ENCODE results near the gene NTRK2.

NTRK2 gene

GRCh38 chr9:84818791-84819190, 149.3 kb downstream of the NTRK2 start:
- no peak overlapping the region for H3K27ac ChIP-seq (ENCODE audit: low read depth, low read length)
- no peaks in the 10 kb centered on the region for H3K9me3 ChIP-seq (ENCODE audit: control insufficient read depth, insufficient read depth, low read length)
- H3K4me1 ChIP-seq (ENCODE audit: control insufficient read depth, insufficient read depth, low read length): peaks cover 12% of the 10 kb centered on the region
- no peaks in the 10 kb centered on the region for H3K27me3 ChIP-seq (ENCODE audit: control insufficient read depth, insufficient read depth, low read length)
- no peak overlapping the region for H3K9ac ChIP-seq (ENCODE audit: low read depth, low read length)
- no peak overlapping the region for H3K4me3 ChIP-seq (ENCODE audit: low read depth, low read length)
- no peaks in the 10 kb centered on the region for H3K36me3 ChIP-seq (ENCODE audit: control insufficient read depth, insufficient read depth, low read length)

GRCh38 chr9:84819491-84819991, 150.0 kb downstream of the NTRK2 start:
- H3K9me3 ChIP-seq (ENCODE audit: control insufficient read depth, insufficient read depth, low read length): no peaks in the 10 kb centered on the region
- H3K27me3 ChIP-seq (ENCODE audit: control insufficient read depth, insufficient read depth, low read length): no peaks in the 10 kb centered on the region
- no peak overlapping the region for H3K4me3 ChIP-seq (ENCODE audit: low read depth, low read length)
- H3K27ac ChIP-seq (ENCODE audit: low read depth, low read length): no peak overlapping the region
- no peak overlapping the region for H3K9ac ChIP-seq (ENCODE audit: low read depth, low read length)
- H3K36me3 ChIP-seq (ENCODE audit: control insufficient read depth, insufficient read depth, low read length): no peaks in the 10 kb centered on the region
- peaks cover 12% of the 10 kb centered on the region for H3K4me1 ChIP-seq (ENCODE audit: control insufficient read depth, insufficient read depth, low read length)

- Histone ChIP-seq H3K9me3 (ENCODE audit: control insufficient read depth, insufficient read depth, low read length) (no peaks in the 10 kb centered on the region), H3K27ac (ENCODE audit: low read depth, low read length) (no peak overlapping the region), H3K27me3 (ENCODE audit: control insufficient read depth, insufficient read depth, low read length) (no peaks in the 10 kb centered on the region), H3K36me3 (ENCODE audit: control insufficient read depth, insufficient read depth, low read length) (no peaks in the 10 kb centered on the region), H3K4me3 (ENCODE audit: low read depth, low read length) (no peak overlapping the region), H3K4me1 (ENCODE audit: control insufficient read depth, insufficient read depth, low read length) (peaks cover 12% of the 10 kb centered on the region), H3K9ac (ENCODE audit: low read depth, low read length) (no peak overlapping the region)
Observed at GRCh38 chr9:84821431-84821830, 151.9 kb downstream of the NTRK2 start.

GRCh38 chr9:84822589-84823233, 153.2 kb downstream of the NTRK2 start:
- no peaks in the 10 kb centered on the region for H3K9me3 ChIP-seq (ENCODE audit: control insufficient read depth, insufficient read depth, low read length)
- H3K27ac ChIP-seq (ENCODE audit: low read depth, low read length): no peak overlapping the region
- no peak overlapping the region for H3K9ac ChIP-seq (ENCODE audit: low read depth, low read length)
- no peaks in the 10 kb centered on the region for H3K36me3 ChIP-seq (ENCODE audit: control insufficient read depth, insufficient read depth, low read length)
- H3K4me1 ChIP-seq (ENCODE audit: control insufficient read depth, insufficient read depth, low read length): peaks cover 12% of the 10 kb centered on the region
- no peaks in the 10 kb centered on the region for H3K27me3 ChIP-seq (ENCODE audit: control insufficient read depth, insufficient read depth, low read length)
- no peak overlapping the region for H3K4me3 ChIP-seq (ENCODE audit: low read depth, low read length)

GRCh38 chr9:84823421-84824271, 154.1 kb downstream of the NTRK2 start:
- H3K4me1 ChIP-seq (ENCODE audit: control insufficient read depth, insufficient read depth, low read length): peaks cover 11% of the 10 kb centered on the region
- H3K9me3 ChIP-seq (ENCODE audit: control insufficient read depth, insufficient read depth, low read length): no peaks in the 10 kb centered on the region
- H3K27ac ChIP-seq (ENCODE audit: low read depth, low read length): no peak overlapping the region
- H3K9ac ChIP-seq (ENCODE audit: low read depth, low read length): no peak overlapping the region
- H3K4me3 ChIP-seq (ENCODE audit: low read depth, low read length): no peak overlapping the region
- no peaks in the 10 kb centered on the region for H3K27me3 ChIP-seq (ENCODE audit: control insufficient read depth, insufficient read depth, low read length)
- no peaks in the 10 kb centered on the region for H3K36me3 ChIP-seq (ENCODE audit: control insufficient read depth, insufficient read depth, low read length)

GRCh38 chr9:84827216-84827765, 157.8 kb downstream of the NTRK2 start:
- H3K27me3 ChIP-seq (ENCODE audit: control insufficient read depth, insufficient read depth, low read length): no peaks in the 10 kb centered on the region
- no peak overlapping the region for H3K4me3 ChIP-seq (ENCODE audit: low read depth, low read length)
- no peaks in the 10 kb centered on the region for H3K9me3 ChIP-seq (ENCODE audit: control insufficient read depth, insufficient read depth, low read length)
- H3K27ac ChIP-seq (ENCODE audit: low read depth, low read length): no peak overlapping the region
- H3K9ac ChIP-seq (ENCODE audit: low read depth, low read length): no peak overlapping the region
- no peaks in the 10 kb centered on the region for H3K36me3 ChIP-seq (ENCODE audit: control insufficient read depth, insufficient read depth, low read length)
- no peaks in the 10 kb centered on the region for H3K4me1 ChIP-seq (ENCODE audit: control insufficient read depth, insufficient read depth, low read length)

- H3K4me3 ChIP-seq (ENCODE audit: low read depth, low read length): no peak overlapping the region
- no peaks in the 10 kb centered on the region for H3K4me1 ChIP-seq (ENCODE audit: control insufficient read depth, insufficient read depth, low read length)
- no peak overlapping the region for H3K27ac ChIP-seq (ENCODE audit: low read depth, low read length)
- H3K9ac ChIP-seq (ENCODE audit: low read depth, low read length): no peak overlapping the region
- H3K9me3 ChIP-seq (ENCODE audit: control insufficient read depth, insufficient read depth, low read length): no peaks in the 10 kb centered on the region
- H3K36me3 ChIP-seq (ENCODE audit: control insufficient read depth, insufficient read depth, low read length): no peaks in the 10 kb centered on the region
- H3K27me3 ChIP-seq (ENCODE audit: control insufficient read depth, insufficient read depth, low read length): no peaks in the 10 kb centered on the region
Observed at GRCh38 chr9:84828046-84828445, 158.5 kb downstream of the NTRK2 start.

GRCh38 chr9:84829471-84829870, 159.9 kb downstream of the NTRK2 start:
- Histone ChIP-seq H3K4me1 (ENCODE audit: control insufficient read depth, insufficient read depth, low read length) (0 out of 2 replicates have a peak, but pooled peaks cover 1% of the 10 kb centered on the region), H3K27ac (ENCODE audit: low read depth, low read length) (no peak overlapping the region), H3K27me3 (ENCODE audit: control insufficient read depth, insufficient read depth, low read length) (no peaks in the 10 kb centered on the region), H3K9me3 (ENCODE audit: control insufficient read depth, insufficient read depth, low read length) (no peaks in the 10 kb centered on the region), H3K36me3 (ENCODE audit: control insufficient read depth, insufficient read depth, low read length) (no peaks in the 10 kb centered on the region), H3K9ac (ENCODE audit: low read depth, low read length) (no peak overlapping the region), H3K4me3 (ENCODE audit: low read depth, low read length) (no peak overlapping the region)

- Histone ChIP-seq H3K27ac (ENCODE audit: low read depth, low read length) (no peak overlapping the region), H3K9ac (ENCODE audit: low read depth, low read length) (no peak overlapping the region), H3K4me3 (ENCODE audit: low read depth, low read length) (no peak overlapping the region), H3K27me3 (ENCODE audit: control insufficient read depth, insufficient read depth, low read length) (no peaks in the 10 kb centered on the region), H3K4me1 (ENCODE audit: control insufficient read depth, insufficient read depth, low read length) (0 out of 2 replicates have a peak, but pooled peaks cover 2% of the 10 kb centered on the region), H3K36me3 (ENCODE audit: control insufficient read depth, insufficient read depth, low read length) (no peaks in the 10 kb centered on the region), H3K9me3 (ENCODE audit: control insufficient read depth, insufficient read depth, low read length) (no peaks in the 10 kb centered on the region)
Observed at GRCh38 chr9:84829997-84830696, 160.6 kb downstream of the NTRK2 start.

GRCh38 chr9:84831377-84831776, 161.8 kb downstream of the NTRK2 start:
- Histone ChIP-seq H3K4me1 (ENCODE audit: control insufficient read depth, insufficient read depth, low read length) (0 out of 2 replicates have a peak, but pooled peaks cover 2% of the 10 kb centered on the region), H3K27ac (ENCODE audit: low read depth, low read length) (no peak overlapping the region), H3K27me3 (ENCODE audit: control insufficient read depth, insufficient read depth, low read length) (no peaks in the 10 kb centered on the region), H3K4me3 (ENCODE audit: low read depth, low read length) (no peak overlapping the region), H3K36me3 (ENCODE audit: control insufficient read depth, insufficient read depth, low read length) (no peaks in the 10 kb centered on the region), H3K9ac (ENCODE audit: low read depth, low read length) (no peak overlapping the region), H3K9me3 (ENCODE audit: control insufficient read depth, insufficient read depth, low read length) (no peaks in the 10 kb centered on the region)
